K562 (cell line): ENCODE measurements around the gene LIPI. TPM values are rescaled to one million over a fixed set of nuclear protein-coding genes. Genes with fewer than 3 reads are reported as not detected.

Experiments
- ATAC-seq: fragments of 200-7000 bp; cut with Tn5 transposase; 3 replicates; pipeline ENCODE4 v1.9.1; 2020; ENCODE audit warnings: moderate library complexity
- BruUV-seq: library from RNA; stranded (reverse); fragments of 400-500 nt; replicated peaks from 2 replicates; lab custom pipeline; 2021; lab: Mats Ljungman, UMichigan
- CTCF ChIA-PET: fragments of 300-600 bp; formaldehyde crosslinking; extraction: SDS; loops from one replicate; lab custom pipeline; 2021; ENCODE audit warnings: low intra/inter-chr PET ratio; lab: Yijun Ruan, JAX
- POLR2A ChIA-PET: fragments of 300-600, 350-650 bp; sonication (Branson Sonifier 250); formaldehyde crosslinking; extraction: SDS; loops from one replicate; lab custom pipeline; 2021; ENCODE audit warnings: antibody characterized with exemption, inconsistent platforms; lab: Yijun Ruan, JAX
- DNase-seq, 4 experiments: peaks; one replicate each; pipeline versions ENCODE4 v3.0.0 to v3.0.0-alpha.2; 2011 to 2018; ENCODE audit warnings: low spot score in 3 of 4, mixed read lengths in 3 of 4; ENCODE audit errors: extremely low read depth in 1 of 4
- FAIRE-seq: peaks from 2 replicates; lab custom pipeline; 2011; peaks lifted over from hg19 to GRCh38; lab: Jason Lieb, UNC
- H2AFZ ChIP-seq: 2 replicates; pipeline ENCODE4 v1.6.0; 2011; ENCODE audit warnings: low read depth, low read length, control low read depth, inconsistent platforms
- H3K27ac ChIP-seq: fragments of 200-600 bp; 3 replicates; pipeline ENCODE4 v1.8.0; 2011; ENCODE audit warnings: low read depth, mild to moderate bottlenecking, control low read depth, inconsistent platforms, low read length, moderate library complexity, mixed read lengths; ENCODE audit errors: extremely low read depth
- H3K27me3 ChIP-seq, 2 experiments: fragments of 300-600 bp in 1 of 2; 2 replicates in 1 of 2; 3 replicates in 1 of 2; pipeline versions ENCODE4 v1.6.0 to v1.8.0; 2011; ENCODE audit warnings: inconsistent platforms in 2 of 2, low read length in 2 of 2, mild to moderate bottlenecking in 1 of 2, mixed read lengths in 1 of 2, moderate library complexity in 1 of 2; ENCODE audit not compliant: control insufficient read depth in 2 of 2, insufficient read depth in 2 of 2
- H3K36me3 ChIP-seq: fragments of 300-600 bp; 3 replicates; pipeline ENCODE4 v1.8.0; 2011; ENCODE audit warnings: mild to moderate bottlenecking, low read length, inconsistent platforms; ENCODE audit not compliant: control insufficient read depth, insufficient read depth
- H3K4me1 ChIP-seq, 2 experiments: fragments of 200-600 bp in 1 of 2; replicated peaks in 1 of 2; 2 replicates in 1 of 2; 3 replicates in 1 of 2; pipeline versions ENCODE4 v1.5.1 to v1.8.0; 2011; ENCODE audit warnings: inconsistent platforms in 2 of 2, low read length in 2 of 2, mild to moderate bottlenecking in 1 of 2, mixed read lengths in 1 of 2, moderate library complexity in 1 of 2; ENCODE audit not compliant: control insufficient read depth in 2 of 2, insufficient read depth in 2 of 2
- H3K4me2 ChIP-seq: 2 replicates; pipeline ENCODE4 v1.6.1; 2011; ENCODE audit warnings: low read length, control low read depth, inconsistent platforms, mixed read lengths; ENCODE audit not compliant: insufficient read depth
- H3K4me3 ChIP-seq: fragments of 200-600 bp; sonication (generic), shearing (Covaris generic); 2 replicates; pipeline ENCODE4 v1.5.1; 2016; ENCODE audit warnings: control low read depth, inconsistent platforms
- H3K79me2 ChIP-seq: fragments of 200-600 bp; 3 replicates; pipeline ENCODE4 v1.8.0; 2011; ENCODE audit warnings: low read length, inconsistent platforms; ENCODE audit not compliant: control insufficient read depth, insufficient read depth
- H3K9ac ChIP-seq, 2 experiments: 2 replicates each; pipeline versions ENCODE4 v1.6.0 to v1.6.1; 2011; ENCODE audit warnings: low read depth in 2 of 2, low read length in 2 of 2, control low read depth in 1 of 2, inconsistent platforms in 1 of 2, mild to moderate bottlenecking in 1 of 2, mixed read lengths in 1 of 2; ENCODE audit not compliant: insufficient read depth in 1 of 2
- H3K9me1 ChIP-seq: one replicate; pipeline ENCODE4 v1.6.0; 2011; ENCODE audit warnings: inconsistent platforms, mild to moderate bottlenecking, low read length, moderate library complexity; ENCODE audit not compliant: control insufficient read depth, insufficient read depth
- H3K9me3 ChIP-seq: replicated peaks from 2 replicates; pipeline ENCODE4 v1.5.1; 2011; ENCODE audit warnings: low read depth, low read length, inconsistent platforms; ENCODE audit not compliant: control insufficient read depth, insufficient read depth
- H4K20me1 ChIP-seq: replicated peaks from 2 replicates; pipeline ENCODE4 v1.6.1; 2011; ENCODE audit warnings: low read length, inconsistent platforms, mixed read lengths; ENCODE audit not compliant: control insufficient read depth, insufficient read depth
- ATF7 ChIP-seq: fragments of 450-650 bp; IDR thresholded peaks from 2 replicates; pipeline ENCODE4 v1.7.1; 2014; ENCODE audit warnings: mild to moderate bottlenecking, moderate library complexity
- CBFA2T2 ChIP-seq: fragments of 450-650 bp; conservative IDR thresholded peaks from 2 replicates; pipeline ENCODE4 v1.6.1; 2017; ENCODE audit warnings: mild to moderate bottlenecking
- CHD4 ChIP-seq: fragments of 200-600 bp; sonication (generic); IDR thresholded peaks from 3 replicates; pipeline ENCODE4 v1.6.1; 2012; ENCODE audit warnings: low read depth, mild to moderate bottlenecking, mixed read lengths, low read length, inconsistent platforms; ENCODE audit not compliant: insufficient read depth, insufficient replicate concordance, poor library complexity, severe bottlenecking
- CREB3 ChIP-seq: fragments of 450-650 bp; conservative IDR thresholded peaks from 2 replicates; pipeline ENCODE4 v1.6.1; 2016; ENCODE audit warnings: missing genetic modification characterization, low read depth, mild to moderate bottlenecking, missing compliant biosample characterization, moderate library complexity
- HES1 ChIP-seq: fragments of 450-650 bp; IDR thresholded peaks from 2 replicates; pipeline ENCODE4 v1.6.1; 2016; ENCODE audit warnings: low read depth, mild to moderate bottlenecking, moderate library complexity
- HNRNPH1 ChIP-seq: fragments of 200-400 bp; formaldehyde crosslinking; optimal IDR thresholded peaks from 2 replicates; pipeline ENCODE3; 2017; ENCODE audit warnings: low read depth, mild to moderate bottlenecking, low read length, moderate library complexity
- IFI16 ChIP-seq: fragments of 250-450 bp; sonication (Bioruptor Pico); IDR thresholded peaks from 2 replicates; pipeline ENCODE4 v2.1.2; 2022; ENCODE audit warnings: mild to moderate bottlenecking, inconsistent platforms
- NONO ChIP-seq, 2 experiments: fragments of 200-400 bp in 1 of 2; fragments of 450-650 bp in 1 of 2; formaldehyde crosslinking in 1 of 2; IDR thresholded peaks; 2 replicates each; pipeline ENCODE4 v1.6.1; 2017; ENCODE audit warnings: low read depth in 2 of 2, mild to moderate bottlenecking in 2 of 2, moderate library complexity in 2 of 2, low read length in 1 of 2
- POLR2B ChIP-seq: fragments of 450-650 bp; IDR thresholded peaks from 2 replicates; pipeline ENCODE4 v1.6.1; 2018; ENCODE audit warnings: low read depth; ENCODE audit not compliant: partially characterized antibody
- TRIM25 ChIP-seq: fragments of 450-650 bp; IDR thresholded peaks from 2 replicates; pipeline ENCODE4 v1.7.0; 2016; ENCODE audit warnings: borderline replicate concordance
- ZFP30 ChIP-seq: fragments of 250-450 bp; sonication (Bioruptor Pico); IDR thresholded peaks from 2 replicates; pipeline ENCODE4 v1.8.0; 2022; ENCODE audit warnings: moderate library complexity, mild to moderate bottlenecking, inconsistent platforms, borderline replicate concordance
- ZHX1 ChIP-seq: fragments of 150-350 bp; conservative IDR thresholded peaks from 2 replicates; pipeline ENCODE4 v1.6.1; 2014; ENCODE audit warnings: low read length
- ZNF699 ChIP-seq: fragments of 250-450 bp; sonication (Bioruptor Pico); IDR thresholded peaks from 2 replicates; pipeline ENCODE4 v1.8.0; 2021; ENCODE audit warnings: mild to moderate bottlenecking, moderate library complexity; ENCODE audit not compliant: insufficient replicate concordance
- WGBS: fragments of 100-300 bp; shearing (Covaris generic); methylation state at CpG from one replicate; pipeline ENCODE4 v1.1.6; 2016; ENCODE audit warnings: low coverage, mixed read lengths; ENCODE audit not compliant: insufficient coverage; ENCODE audit errors: missing lambda C conversion rate; 5-methylcytosine and 5-hydroxymethylcytosine counted together
- in situ Hi-C: fragments of 300-500 bp; cut with MboI; formaldehyde crosslinking; loops from 4 replicates; pipeline ENCODE4 v1.15.0; 2018; ENCODE audit warnings: inconsistent platforms, mixed read lengths
- intact Hi-C: fragments of 100-400 bp; cut with micrococcal nuclease; formaldehyde crosslinking; loops from 2 replicates; pipeline ENCODE4 v1.14.2; 2022
- polyA plus RNA-seq, 8 experiments: library from polyadenylated mRNA; depleted of rRNA in 4 of 8; stranded (reverse) in 5 of 8; unstranded in 3 of 8; fragments of >200 nt; fragmentation: Nextera tagmentation in 2 of 8; fragmentation: Illumina TruSeq in 1 of 8; extraction: Ambion mirVana in 2 of 8; extraction: Trizol in 1 of 8; gene quantifications; 2 replicates each; pipeline versions ENCODE4 v1.2.1 to v1.2.3, GENCODE V29; 2011 to 2014; ENCODE audit warnings: inconsistent platforms in 1 of 8, missing spikeins in 1 of 8
- total RNA-seq, 7 experiments: library from RNA; depleted of rRNA in 6 of 7; stranded (reverse); fragments of >200 nt in 6 of 7; fragmentation: Illumina TruSeq in 2 of 7; extraction: Trizol in 2 of 7; gene quantifications; 2 replicates each; pipeline versions ENCODE4 v1.2.1 to v1.2.3, GENCODE V29; 2011 to 2021; ENCODE audit warnings: low replicate concordance in 1 of 7

LIPI gene
- total and polyA plus RNA-seq, 9 of the 15 experiments (the other 6 are each of a cell fraction or from before 2014, with no cell fraction given), result not detected

GRCh38 chr21:14084068-14084501 lies 126.7 kb downstream of the LIPI start:
- Histone ChIP-seq H3K9ac (no peak overlapping the region), H3K4me3 (no peak overlapping the region), H3K4me1 (no peaks in the 10 kb centered on the region), H3K27ac (no peak overlapping the region), H3K79me2 (no peaks in the 10 kb centered on the region), H2AFZ (no peak overlapping the region), H3K9me3 (no peaks in the 10 kb centered on the region), H3K9me1 (no peaks in the 10 kb centered on the region), H3K36me3 (no peaks in the 10 kb centered on the region), H3K4me2 (no peak overlapping the region), H3K27me3 (no peaks in the 10 kb centered on the region), H4K20me1 (no peaks in the 10 kb centered on the region)
- no peak for ATAC-seq
- FAIRE-seq, result no peak
- ChIA-PET POLR2A (no interaction called here), CTCF (no interaction called here)
- no peak for DNase-seq
- no TSS peak for BruUV-seq
- WGBS, result 95% methylated on average over 8 of the region's 35 CpGs
- intact Hi-C loops, result no loop called here
- in situ Hi-C loops, result no loop called here
- TF ChIP-seq HNRNPH1, result no peak
- TF ChIP-seq CREB3 (tag), result no peak
- no peak for TF ChIP-seq POLR2B
- TF ChIP-seq ATF7, result no peak
- no peak for TF ChIP-seq NONO (IDR thresholded peaks at IDR 0.05; ENCODE audit: low read depth in 2 of 2, low read length in 1 of 2)
- TF ChIP-seq CHD4, result no peak
- TF ChIP-seq CBFA2T2, result no peak
- TF ChIP-seq HES1, result no peak
- TF ChIP-seq ZFP30 (CRISPR knock-in tag), result no peak
- no peak for TF ChIP-seq ZNF699 (CRISPR knock-in tag)
- TF ChIP-seq ZHX1, result no peak
- no peak for TF ChIP-seq IFI16 (CRISPR knock-in tag)
- no peak for TF ChIP-seq TRIM25
